ENCODE measurements around the gene NDUFAF2. TPM values are rescaled to one million over a fixed set of nuclear protein-coding genes. Genes with fewer than 3 reads are reported as not detected.
A peak's percentile ranks its signal among the peaks of the same experiment; 100 is the strongest.

Gene NDUFAF2
- total and polyA plus RNA-seq, 4 donors = 12.2 to 68.8 (median 29.8) TPM

DNA sequence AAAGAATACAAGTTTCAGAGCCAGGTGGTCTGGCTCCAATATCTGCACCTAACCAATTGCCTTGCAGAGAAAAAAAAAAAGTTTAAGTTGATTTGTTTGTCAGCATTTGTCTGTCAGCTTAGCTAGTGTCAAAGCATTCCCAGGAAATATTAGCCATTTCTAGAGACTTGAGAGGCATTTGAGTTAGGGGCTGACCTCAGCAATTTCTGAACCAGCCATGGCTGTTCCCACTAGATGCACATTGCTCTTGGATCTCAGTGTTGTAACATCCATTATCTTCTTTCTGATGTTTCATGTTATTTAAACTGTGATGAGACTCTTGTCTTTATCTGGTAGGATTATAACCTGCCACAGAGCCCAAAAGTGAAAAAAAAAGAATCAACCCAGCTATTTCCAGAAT, 102.3 kb downstream of the NDUFAF2 start:
- H3K27ac ChIP-seq (ENCODE audit: low read depth in 1 of 2, low read length in 1 of 2) = no peak overlapping the region
- no peak overlapping the region for H3K9ac ChIP-seq (ENCODE audit: insufficient read depth in 1 of 2, low read length in 2 of 2)
- no peak for ATAC-seq (ENCODE audit: insufficient read depth, low FRiP score)
- peaks cover 0 to 12% (median 0%) of the 10 kb centered on the region in 5 donors for H3K4me1 ChIP-seq (ENCODE audit: control insufficient read depth in 5 of 5, insufficient read depth in 5 of 5, low read length in 5 of 5)
- H3K9me3 ChIP-seq (ENCODE audit: control insufficient read depth in 4 of 4, insufficient read depth in 3 of 4, low read length in 3 of 4) = no peaks in the 10 kb centered on the region
- no peak for DNase-seq
- TF ChIP-seq CTCF (IDR thresholded peaks at IDR 0.05; ENCODE audit: control extremely low read depth, extremely low read depth) = no peak
- no peak overlapping the region for H3K4me3 ChIP-seq
- H3K27me3 ChIP-seq (ENCODE audit: control insufficient read depth in 3 of 3, insufficient read depth in 3 of 3, low read length in 2 of 3) = no peaks in the 10 kb centered on the region
- no peaks in the 10 kb centered on the region for H3K36me3 ChIP-seq (ENCODE audit: control insufficient read depth in 4 of 4, insufficient read depth in 4 of 4, low read length in 4 of 4)

GRCh38 chr5:61048534-61048933, 103.5 kb downstream of the NDUFAF2 start:
- Histone ChIP-seq H3K36me3 (ENCODE audit: control insufficient read depth in 4 of 4, insufficient read depth in 4 of 4, low read length in 4 of 4) (no peaks in the 10 kb centered on the region), H3K9me3 (ENCODE audit: control insufficient read depth in 4 of 4, insufficient read depth in 3 of 4, low read length in 3 of 4) (no peaks in the 10 kb centered on the region), H3K27ac (ENCODE audit: low read depth in 1 of 2, low read length in 1 of 2) (no peak overlapping the region), H3K9ac (ENCODE audit: insufficient read depth in 1 of 2, low read length in 2 of 2) (no peak overlapping the region), H3K27me3 (ENCODE audit: control insufficient read depth in 3 of 3, insufficient read depth in 3 of 3, low read length in 2 of 3) (no peaks in the 10 kb centered on the region), H3K4me1 (ENCODE audit: control insufficient read depth in 5 of 5, insufficient read depth in 5 of 5, low read length in 5 of 5) (peaks cover 0 to 12% (median 0%) of the 10 kb centered on the region in 5 donors), H3K4me3 (no peak overlapping the region)
- DNase-seq = no peak
- WGBS, 2 donors = 0 to 39% methylated on average over 1 of the region's 1 CpG
- no peak for TF ChIP-seq CTCF (IDR thresholded peaks at IDR 0.05; ENCODE audit: control extremely low read depth, extremely low read depth)
- no peak for ATAC-seq (ENCODE audit: insufficient read depth, low FRiP score)

DNA sequence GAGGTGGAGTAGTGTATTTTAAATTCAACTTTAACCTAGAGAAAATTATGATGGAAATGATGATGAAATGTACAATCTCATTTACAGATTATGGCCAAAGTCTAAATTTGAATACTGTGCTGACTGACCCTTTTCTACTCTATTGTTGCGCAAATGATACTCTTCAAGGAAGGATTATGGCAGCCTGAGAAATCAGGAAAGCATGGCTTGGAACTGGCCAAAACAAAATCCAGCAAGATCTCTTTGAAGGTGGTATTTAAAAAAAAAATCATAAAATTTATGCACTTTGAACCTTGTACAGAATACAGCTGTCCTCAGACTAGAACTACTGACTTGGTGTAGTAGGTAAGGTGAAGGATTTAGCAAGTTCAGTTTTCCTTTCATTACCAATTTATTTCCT, 105.3 kb downstream of the NDUFAF2 start:
- H3K27ac ChIP-seq (ENCODE audit: low read depth in 1 of 2, low read length in 1 of 2) = no peak overlapping the region
- WGBS, 2 donors = 97% methylated on average over 1 of the region's 1 CpG
- no peaks in the 10 kb centered on the region for H3K36me3 ChIP-seq (ENCODE audit: control insufficient read depth in 4 of 4, insufficient read depth in 4 of 4, low read length in 4 of 4)
- H3K4me1 ChIP-seq (ENCODE audit: control insufficient read depth in 5 of 5, insufficient read depth in 5 of 5, low read length in 5 of 5) = peaks cover 0 to 12% (median 0%) of the 10 kb centered on the region in 5 donors
- no peaks in the 10 kb centered on the region for H3K9me3 ChIP-seq (ENCODE audit: control insufficient read depth in 4 of 4, insufficient read depth in 3 of 4, low read length in 3 of 4)
- no peaks in the 10 kb centered on the region for H3K27me3 ChIP-seq (ENCODE audit: control insufficient read depth in 3 of 3, insufficient read depth in 3 of 3, low read length in 2 of 3)
- ATAC-seq (ENCODE audit: insufficient read depth, low FRiP score) = no peak
- no peak overlapping the region for H3K4me3 ChIP-seq
- no peak for DNase-seq
- TF ChIP-seq CTCF (IDR thresholded peaks at IDR 0.05; ENCODE audit: control extremely low read depth, extremely low read depth) = no peak
- no peak overlapping the region for H3K9ac ChIP-seq (ENCODE audit: insufficient read depth in 1 of 2, low read length in 2 of 2)

DNA sequence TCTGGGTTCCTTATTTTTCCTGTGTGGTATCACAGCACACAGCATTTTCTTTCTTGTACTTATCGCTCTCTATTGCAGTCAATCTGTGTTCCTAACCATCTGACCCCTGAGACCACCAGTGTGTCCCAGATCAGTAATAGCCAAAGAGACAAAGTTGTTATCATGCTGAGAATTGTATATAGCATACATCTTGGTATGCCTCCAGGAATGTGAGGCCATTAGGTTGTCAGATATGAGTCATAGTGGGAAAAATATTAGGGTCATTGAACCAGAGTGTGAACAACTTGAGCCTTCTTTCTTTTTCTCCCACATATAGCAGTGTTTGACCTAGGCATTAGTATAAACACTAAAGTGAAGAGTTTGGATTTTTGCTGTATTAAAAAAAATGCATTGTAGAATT, 106.3 kb downstream of the NDUFAF2 start:
- ATAC-seq (ENCODE audit: insufficient read depth, low FRiP score) (no peak), DNase-seq (peak in 1 of 3 donors; percentile 11)
- no peak overlapping the region for H3K27ac ChIP-seq (ENCODE audit: low read depth in 1 of 2, low read length in 1 of 2)
- peaks cover 0 to 12% (median 0%) of the 10 kb centered on the region in 5 donors for H3K4me1 ChIP-seq (ENCODE audit: control insufficient read depth in 5 of 5, insufficient read depth in 5 of 5, low read length in 5 of 5)
- no peak overlapping the region for H3K4me3 ChIP-seq
- no peak overlapping the region for H3K9ac ChIP-seq (ENCODE audit: insufficient read depth in 1 of 2, low read length in 2 of 2)
- no peaks in the 10 kb centered on the region for H3K9me3 ChIP-seq (ENCODE audit: control insufficient read depth in 4 of 4, insufficient read depth in 3 of 4, low read length in 3 of 4)
- no peaks in the 10 kb centered on the region for H3K27me3 ChIP-seq (ENCODE audit: control insufficient read depth in 3 of 3, insufficient read depth in 3 of 3, low read length in 2 of 3)
- WGBS, 2 donors = 92 to 93% methylated on average over 1 of the region's 1 CpG
- no peaks in the 10 kb centered on the region for H3K36me3 ChIP-seq (ENCODE audit: control insufficient read depth in 4 of 4, insufficient read depth in 4 of 4, low read length in 4 of 4)
- no peak for TF ChIP-seq CTCF (IDR thresholded peaks at IDR 0.05; ENCODE audit: control extremely low read depth, extremely low read depth)

Data from lung (tissue), 12 donors.